GM21515 (cell line): Measurements from ENCODE around the gene ACTRT3.
"Not testable (repeated sequence)": the region's sequence is repeated elsewhere in the genome, so short reads cannot be mapped to it uniquely, and the experiment has no call there.

Experiments
- ATAC-seq: cut with Tn5 transposase; IDR thresholded peaks from one replicate; pipeline ENCODE4 v1.9.1; 2021; ENCODE audit not compliant: unreplicated experiment

Gene ACTRT3

GRCh38 chr3:169772897-169773816 is 3.8 kb upstream of the ACTRT3 start, which contains the start of gene MYNN:
TSS of gene MYNN (plus strand) at chr3:169773396. CDS start at chr3:169774296, 900 bp downstream.
- ATAC-seq = peak; percentile 83

GRCh38 chr3:169772305-169772896 is 3.0 kb upstream of the ACTRT3 start:
- ATAC-seq = peak; percentile 20

GRCh38 chr3:169771497-169772304 is 2.3 kb upstream of the ACTRT3 start:
- no peak for ATAC-seq

- ATAC-seq = peak; percentile 80
Observed at GRCh38 chr3:169764882-169765612, 4.3 kb downstream of the ACTRT3 start, which contains the start of gene TERC. TSS of gene TERC (minus strand) at chr3:169765060.

DNA sequence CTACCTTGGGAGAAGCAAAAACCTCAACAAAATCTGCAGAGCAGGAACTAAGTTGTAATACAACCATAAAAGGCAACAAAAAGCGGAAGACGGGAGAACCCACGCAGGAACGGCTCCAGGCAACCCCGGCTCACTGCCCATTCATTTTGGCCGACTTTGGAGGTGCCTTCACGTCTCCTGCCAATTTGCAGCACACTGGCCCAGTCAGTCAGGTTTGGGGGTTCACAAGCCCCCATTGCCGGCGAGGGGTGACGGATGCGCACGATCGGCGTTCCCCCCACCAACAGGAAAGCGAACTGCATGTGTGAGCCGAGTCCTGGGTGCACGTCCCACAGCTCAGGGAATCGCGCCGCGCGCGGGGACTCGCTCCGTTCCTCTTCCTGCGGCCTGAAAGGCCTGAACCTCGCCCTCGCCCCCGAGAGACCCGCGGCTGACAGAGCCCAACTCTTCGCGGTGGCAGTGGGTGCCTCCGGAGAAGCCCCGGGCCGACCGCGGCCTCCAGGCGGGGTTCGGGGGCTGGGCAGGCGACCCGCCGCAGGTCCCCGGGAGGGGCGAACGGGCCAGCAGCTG is 5.0 kb downstream of the ACTRT3 start:
- peak; percentile 32 for ATAC-seq

DNA sequence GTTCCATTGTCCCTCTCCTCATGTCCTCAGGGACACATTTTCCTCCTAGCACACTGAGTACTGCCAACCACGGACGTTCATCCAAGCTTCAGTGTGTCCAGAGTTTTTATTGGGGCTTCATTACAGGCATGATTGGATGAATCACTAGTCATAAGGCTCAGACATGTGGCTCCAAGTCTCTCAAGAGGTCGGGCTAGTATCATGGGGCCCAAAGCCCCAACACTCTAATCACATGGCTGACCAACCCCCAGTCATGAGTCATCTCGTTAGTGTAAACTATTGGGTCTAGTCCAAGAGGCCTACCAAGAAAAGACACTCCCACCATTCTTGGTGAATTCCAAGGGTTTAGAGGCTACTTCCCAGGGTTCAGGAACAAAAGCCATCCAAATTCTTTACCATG is 8.9 kb downstream of the ACTRT3 start:
- ATAC-seq = no peak

GRCh38 chr3:169759256-169759655 is 10.1 kb downstream of the ACTRT3 start:
- no peak for ATAC-seq

DNA sequence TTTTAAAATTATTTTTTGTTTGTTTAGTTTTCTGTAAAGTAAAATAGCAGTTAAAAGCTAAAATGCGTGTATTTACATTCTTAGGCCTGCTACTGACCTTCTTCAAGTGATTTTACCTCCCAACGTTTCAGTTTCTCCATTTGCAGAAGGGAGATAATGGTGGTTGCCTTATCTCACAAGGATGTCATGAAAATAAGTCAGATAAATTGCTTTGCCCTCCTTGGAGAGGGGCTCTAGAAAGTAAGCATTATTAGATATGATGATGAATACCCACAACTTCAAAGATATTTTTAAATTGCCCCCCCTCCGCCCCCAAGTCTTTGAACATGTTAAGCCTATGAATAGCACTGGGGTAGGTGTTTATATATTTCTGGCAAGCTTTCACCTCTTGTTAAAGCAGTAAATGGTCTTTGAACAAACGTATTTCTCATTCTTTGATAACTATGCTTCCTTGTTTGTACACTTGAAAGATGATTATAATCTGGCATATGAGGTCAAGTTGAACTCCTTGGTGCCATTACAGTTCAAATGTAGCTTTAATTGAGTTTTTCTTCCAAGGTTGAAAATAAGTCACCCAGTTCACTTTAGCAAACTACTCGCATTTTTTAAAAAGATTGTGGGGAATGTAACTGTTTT is 10.9 kb downstream of the ACTRT3 start:
- no peak for ATAC-seq

DNA sequence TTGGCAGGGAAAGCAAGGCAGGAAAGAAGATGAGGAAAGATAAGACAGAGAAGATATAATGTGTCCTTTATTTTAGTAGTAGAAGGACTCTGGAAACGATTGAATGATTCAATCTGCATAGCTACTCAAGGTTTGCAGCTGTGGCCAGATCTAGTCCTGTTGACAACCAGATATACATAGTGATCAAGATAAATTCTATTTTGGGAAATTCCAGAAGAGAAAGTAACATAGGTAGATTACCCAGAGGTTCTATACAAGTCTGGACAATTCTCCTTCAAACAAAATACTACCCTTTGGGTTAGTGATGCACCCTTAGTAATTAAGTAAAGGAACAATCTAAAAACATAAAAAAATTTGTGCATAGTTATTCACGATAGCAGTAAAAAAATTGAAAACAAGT is 13.9 kb downstream of the ACTRT3 start:
- no peak for ATAC-seq

DNA sequence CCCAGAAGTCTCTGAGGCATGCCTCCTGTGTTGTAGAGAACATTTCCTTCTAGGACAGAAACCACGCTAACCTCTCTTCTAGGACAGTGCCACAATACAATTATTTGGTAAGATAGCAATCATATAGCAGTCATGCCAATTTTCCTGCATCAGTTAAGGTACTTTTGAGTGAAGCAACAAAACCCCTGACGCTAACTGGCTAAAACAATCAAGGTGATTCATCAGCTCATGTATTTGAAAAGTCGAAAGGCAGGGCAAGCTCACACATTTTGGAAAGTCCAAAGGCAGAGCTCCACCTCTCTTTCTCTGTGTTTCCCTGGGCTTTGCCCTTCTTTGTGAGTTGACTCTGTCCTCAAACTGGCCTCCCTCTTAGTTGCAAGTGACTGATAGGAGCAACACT is 14.7 kb downstream of the ACTRT3 start:
- ATAC-seq = no peak

GRCh38 chr3:169751875-169752274 is 17.5 kb downstream of the ACTRT3 start:
- no peak for ATAC-seq

DNA sequence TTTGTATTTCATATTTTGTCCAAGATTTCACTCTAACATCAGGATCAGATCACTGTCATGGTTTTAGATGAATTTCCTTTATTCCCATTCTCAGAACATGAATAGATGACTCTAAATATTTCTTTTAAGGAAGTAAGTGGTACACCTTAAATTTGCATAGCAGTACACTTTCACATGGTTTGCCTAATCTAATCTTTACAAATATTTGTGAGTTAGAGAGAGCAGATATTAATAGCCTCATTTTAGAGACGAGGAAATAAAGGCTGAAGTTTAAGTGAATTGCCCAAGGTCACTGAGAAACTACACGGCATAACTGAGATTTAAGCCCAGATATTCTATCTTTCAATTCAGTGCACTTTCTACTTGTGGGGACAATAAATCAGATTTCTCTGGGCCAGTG is 18.7 kb downstream of the ACTRT3 start:
- no peak for ATAC-seq

GRCh38 chr3:169748670-169749069 is 20.7 kb downstream of the ACTRT3 start:
- no peak for ATAC-seq

DNA sequence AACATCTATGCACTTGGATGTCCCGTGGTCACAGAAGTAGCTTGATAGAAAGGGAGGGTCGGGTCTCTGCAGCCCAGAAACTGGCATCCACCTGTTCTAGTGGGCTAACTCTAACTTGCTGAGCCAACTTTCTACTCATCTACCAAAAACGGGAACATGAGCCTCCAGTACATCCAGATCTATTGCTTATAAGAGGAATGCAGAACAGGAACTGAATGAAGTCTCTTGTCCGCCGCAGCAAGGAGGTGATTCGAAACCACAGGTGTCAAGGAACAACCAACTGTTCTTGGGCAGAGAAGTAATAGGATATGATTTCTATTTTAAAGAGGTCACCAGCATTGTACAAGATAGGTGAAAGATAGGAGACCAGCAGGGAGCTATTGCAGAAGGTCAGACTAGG is 22.4 kb downstream of the ACTRT3 start:
- ATAC-seq = no peak

GRCh38 chr3:169744366-169745054 is 24.9 kb downstream of the ACTRT3 start:
- no peak for ATAC-seq

- ATAC-seq = no peak
Observed at GRCh38 chr3:169739067-169739466, 30.3 kb downstream of the ACTRT3 start.

- not testable (repeated sequence) for ATAC-seq
Observed at GRCh38 chr3:169731857-169732256, 37.5 kb downstream of the ACTRT3 start.

DNA sequence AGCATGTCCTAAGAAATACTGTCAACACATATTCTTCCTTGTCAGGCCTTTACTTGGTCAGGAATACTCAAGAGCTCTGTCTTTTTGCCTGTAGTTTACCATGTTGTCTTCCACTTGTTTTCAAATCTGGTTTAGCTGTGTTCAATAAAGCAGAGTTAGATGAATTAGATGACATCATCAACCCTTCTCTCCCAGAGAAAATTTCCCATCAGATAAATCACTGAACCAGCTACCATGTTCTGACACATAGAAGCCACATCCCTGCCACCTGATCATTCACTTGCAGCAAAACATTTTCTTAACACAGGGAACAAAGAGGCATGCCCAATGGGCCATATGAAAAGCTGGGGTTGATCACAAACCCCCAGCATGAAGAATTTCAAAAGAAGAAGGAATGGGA is 46.6 kb downstream of the ACTRT3 start:
- ATAC-seq = no peak

GRCh38 chr3:169718415-169718814 is 50.9 kb downstream of the ACTRT3 start:
- not testable (repeated sequence) for ATAC-seq
